BE2C (cell line): ENCODE results near the gene RFC3.

Experiments
- DNase-seq: peaks from one replicate; pipeline ENCODE4 v3.0.0-alpha.2; 2020
- H3K27me3 ChIP-seq: fragments of 250-450 bp; sonication (Bioruptor Pico); 2 replicates; pipeline ENCODE4 v1.5.1; 2020; ENCODE audit warnings: mild to moderate bottlenecking
- H3K36me3 ChIP-seq: fragments of 250-450 bp; sonication (Bioruptor Pico); 2 replicates; pipeline ENCODE4 v1.5.1; 2020; ENCODE audit warnings: mild to moderate bottlenecking
- H3K4me1 ChIP-seq: fragments of 250-450 bp; sonication (Bioruptor Pico); 2 replicates; pipeline ENCODE4 v1.5.1; 2020
- H3K4me3 ChIP-seq: 2 replicates; pipeline ENCODE4 v1.5.1; 2011; ENCODE audit warnings: low read depth, low read length
- H3K9me3 ChIP-seq: fragments of 250-450 bp; sonication (Bioruptor Pico); 2 replicates; pipeline ENCODE4 v1.5.1; 2020
- TF ChIP-seq, protein P1 (sequence below): IDR thresholded peaks from 2 replicates; pipeline ENCODE4 v1.5.1; 2012; ENCODE audit warnings: mild to moderate bottlenecking, low read depth, low read length

RFC3 gene

DNA sequence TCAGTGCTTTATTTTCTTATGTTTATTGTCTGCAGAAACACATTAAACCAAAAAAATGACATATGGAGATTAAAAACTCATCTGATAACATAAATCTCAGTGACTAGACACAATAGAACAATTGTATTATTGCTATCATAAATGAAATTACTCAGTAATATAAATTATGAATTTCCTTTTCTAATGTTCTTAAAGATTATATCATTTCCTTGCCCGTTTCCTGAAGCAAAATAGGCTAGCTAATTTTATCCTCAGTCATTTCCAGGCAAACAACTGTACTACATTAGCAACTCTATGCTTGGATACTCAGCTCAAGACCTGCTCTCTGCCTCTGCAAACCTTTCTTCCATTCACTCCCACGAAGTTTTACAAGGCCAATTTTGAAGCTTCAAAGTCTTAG, 61.2 kb downstream of the RFC3 start:
- TF ChIP-seq, protein P1, sequence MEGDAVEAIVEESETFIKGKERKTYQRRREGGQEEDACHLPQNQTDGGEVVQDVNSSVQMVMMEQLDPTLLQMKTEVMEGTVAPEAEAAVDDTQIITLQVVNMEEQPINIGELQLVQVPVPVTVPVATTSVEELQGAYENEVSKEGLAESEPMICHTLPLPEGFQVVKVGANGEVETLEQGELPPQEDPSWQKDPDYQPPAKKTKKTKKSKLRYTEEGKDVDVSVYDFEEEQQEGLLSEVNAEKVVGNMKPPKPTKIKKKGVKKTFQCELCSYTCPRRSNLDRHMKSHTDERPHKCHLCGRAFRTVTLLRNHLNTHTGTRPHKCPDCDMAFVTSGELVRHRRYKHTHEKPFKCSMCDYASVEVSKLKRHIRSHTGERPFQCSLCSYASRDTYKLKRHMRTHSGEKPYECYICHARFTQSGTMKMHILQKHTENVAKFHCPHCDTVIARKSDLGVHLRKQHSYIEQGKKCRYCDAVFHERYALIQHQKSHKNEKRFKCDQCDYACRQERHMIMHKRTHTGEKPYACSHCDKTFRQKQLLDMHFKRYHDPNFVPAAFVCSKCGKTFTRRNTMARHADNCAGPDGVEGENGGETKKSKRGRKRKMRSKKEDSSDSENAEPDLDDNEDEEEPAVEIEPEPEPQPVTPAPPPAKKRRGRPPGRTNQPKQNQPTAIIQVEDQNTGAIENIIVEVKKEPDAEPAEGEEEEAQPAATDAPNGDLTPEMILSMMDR = no peak
- no peak for DNase-seq
- Histone ChIP-seq H3K27me3 (no peaks in the 10 kb centered on the region), H3K4me1 (peaks cover 17% of the 10 kb centered on the region), H3K4me3 (no peak overlapping the region), H3K36me3 (no peaks in the 10 kb centered on the region; the same call in 1 of the 2 replicates), H3K9me3 (no peaks in the 10 kb centered on the region; the same call in 1 of the 2 replicates)

DNA sequence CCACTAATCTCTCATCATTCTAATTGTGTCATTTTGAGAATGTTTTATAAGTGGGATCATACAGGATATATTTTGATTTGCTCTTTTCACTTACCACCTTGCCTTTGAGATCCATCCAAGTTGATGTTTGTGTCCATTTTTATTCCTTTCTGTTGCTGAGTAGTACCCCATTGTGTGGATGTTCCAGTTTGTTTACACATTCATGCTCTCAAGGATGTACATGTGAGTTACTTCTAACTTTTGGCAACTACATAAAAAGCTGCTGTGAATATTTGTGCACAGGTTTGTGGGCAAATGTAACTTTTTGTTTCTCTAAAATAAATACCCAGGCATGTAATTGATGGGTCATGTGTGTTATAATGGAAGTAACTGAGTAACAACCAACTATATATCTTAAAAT, 64.9 kb downstream of the RFC3 start:
- H3K27me3 ChIP-seq = no peaks in the 10 kb centered on the region
- TF ChIP-seq, protein P1 = no peak
- no peaks in the 10 kb centered on the region for H3K36me3 ChIP-seq

DNA sequence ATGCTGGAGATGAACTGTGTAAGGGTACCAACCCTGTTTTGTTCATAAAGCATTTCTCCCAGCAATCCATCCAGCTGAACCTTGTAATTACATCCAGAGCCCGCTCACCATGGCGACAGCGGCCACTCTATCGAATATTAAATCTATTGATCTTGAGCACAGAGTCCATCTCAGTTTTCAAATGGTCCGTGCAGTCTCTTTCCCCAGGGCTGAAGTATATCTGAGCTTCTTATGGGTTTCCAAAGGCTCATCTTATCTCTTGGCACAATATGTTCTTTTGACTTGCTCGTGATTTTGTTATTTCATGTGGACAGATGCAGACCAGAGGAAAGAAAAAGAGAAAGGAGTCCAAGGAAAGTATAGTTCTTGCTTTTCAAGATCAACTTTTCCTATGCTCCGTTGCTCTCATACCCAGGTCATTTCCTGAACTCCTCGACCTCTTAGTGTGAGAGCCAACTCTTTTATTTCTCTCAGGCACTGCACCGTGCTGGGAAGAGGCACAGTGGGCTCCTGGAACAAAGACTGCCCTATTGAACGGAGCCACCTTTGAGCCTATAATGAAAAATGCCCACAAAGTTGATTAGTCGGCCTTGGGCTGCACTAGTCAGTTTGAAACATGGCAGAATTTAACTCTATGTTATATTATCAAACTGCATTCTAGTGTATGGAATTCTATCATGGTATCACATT, 66.7 kb downstream of the RFC3 start:
- Histone ChIP-seq H3K4me1 (peaks cover 11% of the 10 kb centered on the region), H3K27me3 (no peaks in the 10 kb centered on the region), H3K9me3 (no peaks in the 10 kb centered on the region; the same call in 1 of the 2 replicates), H3K4me3 (peak overlapping the region; percentile 33), H3K36me3 (no peaks in the 10 kb centered on the region)
- DNase-seq = peak; percentile 50
- TF ChIP-seq, protein P1 = no peak

More for the DNA sequence above, 64.9 kb downstream of the RFC3 start:
- H3K4me3 ChIP-seq = no peak overlapping the region
- H3K4me1 ChIP-seq = peaks cover 18% of the 10 kb centered on the region
- no peaks in the 10 kb centered on the region; the same call in 1 of the 2 replicates for H3K9me3 ChIP-seq
- DNase-seq = no peak
